Ovary (tissue), 9 donors: Measurements from ENCODE around the gene ACTL7A. TPM values are rescaled to one million over a fixed set of nuclear protein-coding genes. Genes with fewer than 3 reads are reported as not detected.

Source experiments
- DNase-seq, 5 donors: peaks; one replicate each; pipeline ENCODE4 v3.0.0-alpha.2; 2019 to 2020
- H3K27ac ChIP-seq, 2 donors: fragments of 200-600 bp; one replicate each; pipeline versions ENCODE4 v1.5.1 to v1.8.0; 2019 to 2022
- H3K27me3 ChIP-seq: fragments of 200-600 bp; one replicate; pipeline ENCODE4 v1.8.0; 2022
- H3K36me3 ChIP-seq: fragments of 200-600 bp; sonication (generic); one replicate; pipeline ENCODE4 v1.5.1; 2019
- H3K4me1 ChIP-seq: one replicate; pipeline ENCODE4 v1.8.1; 2013; ENCODE audit warnings: mild to moderate bottlenecking, moderate library complexity; ENCODE audit not compliant: insufficient read depth
- H3K4me3 ChIP-seq: fragments of 200-600 bp; sonication (generic); one replicate; pipeline ENCODE4 v1.5.1; 2017
- H3K9me3 ChIP-seq, 2 donors: fragments of 200-600 bp in 1 of 2; sonication (generic) in 1 of 2; one replicate each; pipeline versions ENCODE4 v1.5.1 to v1.8.1; 2013 to 2019; ENCODE audit warnings: mild to moderate bottlenecking in 1 of 2, moderate library complexity in 1 of 2
- CTCF ChIP-seq, 3 donors: fragments of 450-650 bp in 2 of 3; fragments of 200-600 bp in 1 of 3; IDR thresholded peaks; one replicate each; pipeline versions ENCODE4 v1.5.1 to v1.8.0; 2016 to 2022; ENCODE audit warnings: antibody characterized with exemption in 3 of 3, mild to moderate bottlenecking in 1 of 3
- EP300 ChIP-seq: sonication (generic); formaldehyde crosslinking; IDR thresholded peaks from one replicate; pipeline ENCODE4 v1.6.1; 2017; ENCODE audit warnings: antibody characterized with exemption
- POLR2A ChIP-seq: fragments of 450-650 bp; IDR thresholded peaks from one replicate; pipeline ENCODE4 v1.6.1; 2017; ENCODE audit warnings: antibody characterized with exemption, mild to moderate bottlenecking, moderate library complexity
- whole genome bisulfite sequencing, 3 donors: extraction: QIAGEN DNeasy Blood & Tissue Kit in 1 of 3; methylation state at CpG; one replicate each; pipeline versions ENCODE4 v1.1.5 to v1.1.7; 2013 to 2017; 5-methylcytosine and 5-hydroxymethylcytosine counted together
- intact Hi-C, 4 donors: fragments of 100-400 bp; cut with DNase I; formaldehyde crosslinking; loops; one replicate each; pipeline versions ENCODE4 v1.11.0 to v1.15.1; 2022 to 2023
- polyA plus RNA-seq, 2 donors: library from polyadenylated mRNA; stranded (reverse); fragments of 200-250 nt in 1 of 2; fragments of 350-450 nt in 1 of 2; fragmentation: Illumina TruSeq in 1 of 2; extraction: RNeasy Lipid Tissue Mini Kit (QIAGEN cat#74804) in 1 of 2; gene quantifications; one replicate each; pipeline ENCODE4 v1.2.3, GENCODE V29; 2013 to 2014
- total RNA-seq, 7 donors: library from RNA; depleted of rRNA in 2 of 7; stranded (reverse); fragments of >200 nt in 2 of 7; fragmentation: NEBNext Ultra II Directional in 3 of 7; extraction: Animal tissue kit (Norgen Biotek cat#: 25700) in 3 of 7; gene quantifications; one replicate each; pipeline versions ENCODE4 v1.1.0 to v1.2.4, GENCODE V29; 2016 to 2023
- donor health status: DM: no; HTN: no; CAD: no; lungs with moderate emphysema.
- donor health status: DM: no; HTN: no; CAD: no.
- donor health status: Bipolar disorder and iron deficiency.
- donor health status: DM: yes; HTN: yes; CAD: no.
- donor health status: DM: no; HTN: no; CAD: no.
- donor health status: DM: yes; HTN: yes; CAD: no.

ACTL7A gene
- total and polyA plus RNA-seq, 9 donors = not detected

- 49 to 60% (median 58%) methylated on average over 10 of the region's 10 CpGs for WGBS, 3 donors
- no peak for DNase-seq
- H3K27ac ChIP-seq = no peak overlapping the region
- no peaks in the 10 kb centered on the region for H3K4me1 ChIP-seq
- TF ChIP-seq CTCF (IDR thresholded peaks at IDR 0.05) (no peak), EP300 (no peak), POLR2A (no peak)
- no peaks in the 10 kb centered on the region for H3K36me3 ChIP-seq
- no peaks in the 10 kb centered on the region for H3K27me3 ChIP-seq
- no peaks in the 10 kb centered on the region for H3K9me3 ChIP-seq
- intact Hi-C loops = no loop called here
- no peak overlapping the region for H3K4me3 ChIP-seq
These were observed 46.0 kb upstream of the ACTL7A start for GRCh38 chr9:108816037-108816436.

GRCh38 chr9:108823829-108824228 is 38.2 kb upstream of the ACTL7A start:
- 70 to 86% (median 82%) methylated on average over 3 of the region's 3 CpGs for WGBS, 3 donors

GRCh38 chr9:108830272-108830671 is 31.8 kb upstream of the ACTL7A start:
- intact Hi-C loops = no loop called here
- no peak overlapping the region for H3K4me3 ChIP-seq
- DNase-seq = no peak
- TF ChIP-seq CTCF (IDR thresholded peaks at IDR 0.05) (no peak), POLR2A (no peak), EP300 (no peak)
- WGBS, 3 donors = 61 to 66% (median 62%) methylated on average over 2 of the region's 2 CpGs
- H3K4me1 ChIP-seq = no peaks in the 10 kb centered on the region
- no peak overlapping the region for H3K27ac ChIP-seq
- no peaks in the 10 kb centered on the region for H3K36me3 ChIP-seq
- H3K27me3 ChIP-seq = no peaks in the 10 kb centered on the region
- no peaks in the 10 kb centered on the region for H3K9me3 ChIP-seq

More at GRCh38 chr9:108823829-108824228, 38.2 kb upstream of the ACTL7A start:
- no peak for DNase-seq
- Histone ChIP-seq H3K27ac (no peak overlapping the region), H3K36me3 (no peaks in the 10 kb centered on the region), H3K4me1 (no peaks in the 10 kb centered on the region), H3K4me3 (no peak overlapping the region), H3K27me3 (no peaks in the 10 kb centered on the region), H3K9me3 (peaks cover 0 to 3% of the 10 kb centered on the region in 2 donors)
- intact Hi-C loops = no loop called here
- TF ChIP-seq EP300 (no peak), CTCF (IDR thresholded peaks at IDR 0.05) (no peak), POLR2A (no peak)

GRCh38 chr9:108831496-108832178 is 30.4 kb upstream of the ACTL7A start:
- no peaks in the 10 kb centered on the region for H3K9me3 ChIP-seq
- intact Hi-C loops = no loop called here
- no peak overlapping the region for H3K27ac ChIP-seq
- DNase-seq = no peak
- WGBS, 3 donors = 55 to 87% (median 81%) methylated on average over 1 of the region's 1 CpG
- no peak overlapping the region for H3K4me3 ChIP-seq
- no peaks in the 10 kb centered on the region for H3K4me1 ChIP-seq
- H3K36me3 ChIP-seq = no peaks in the 10 kb centered on the region
- no peak for TF ChIP-seq POLR2A
- no peak for TF ChIP-seq CTCF (IDR thresholded peaks at IDR 0.05)
- TF ChIP-seq EP300 = no peak
- H3K27me3 ChIP-seq = no peaks in the 10 kb centered on the region
